ENCODE results near the gene GPC5.
"Not testable (repeated sequence)": the region's sequence is repeated elsewhere in the genome, so short reads cannot be mapped to it uniquely, and the experiment has no call there.

The GPC5 gene

GRCh38 chr13:92676246-92676645 lies 1277.8 kb downstream of the GPC5 start:
- Mint-ChIP-seq H3K36me3 (ENCODE audit: low read depth) (no peaks in the 10 kb centered on the region), H3K27ac (no peak overlapping the region), H3K4me1 (ENCODE audit: low read depth) (no peaks in the 10 kb centered on the region), H3K27me3 (ENCODE audit: low read depth) (no peaks in the 10 kb centered on the region), H3K4me3 (no peak overlapping the region), H3K9me3 (peaks cover 9% of the 10 kb centered on the region)

- Mint-ChIP-seq H3K4me3 (no peak overlapping the region), H3K36me3 (ENCODE audit: low read depth) (no peaks in the 10 kb centered on the region), H3K4me1 (ENCODE audit: low read depth) (no peaks in the 10 kb centered on the region), H3K27me3 (ENCODE audit: low read depth) (no peaks in the 10 kb centered on the region), H3K9me3 (peaks cover 7% of the 10 kb centered on the region), H3K27ac (no peak overlapping the region)
Measured at GRCh38 chr13:92677571-92677970, 1279.2 kb downstream of the GPC5 start.

- H3K27me3 Mint-ChIP-seq (ENCODE audit: low read depth), result no peaks in the 10 kb centered on the region
- no peaks in the 10 kb centered on the region for H3K36me3 Mint-ChIP-seq (ENCODE audit: low read depth)
- no peaks in the 10 kb centered on the region for H3K4me1 Mint-ChIP-seq (ENCODE audit: low read depth)
- no peak overlapping the region for H3K27ac Mint-ChIP-seq
- H3K4me3 Mint-ChIP-seq, result no peak overlapping the region
- H3K9me3 Mint-ChIP-seq, result peaks cover 6% of the 10 kb centered on the region
Measured at GRCh38 chr13:92679602-92680001, 1281.2 kb downstream of the GPC5 start.

GRCh38 chr13:92681239-92681638 lies 1282.8 kb downstream of the GPC5 start:
- H3K36me3 Mint-ChIP-seq (ENCODE audit: low read depth), result no peaks in the 10 kb centered on the region
- no peaks in the 10 kb centered on the region for H3K27me3 Mint-ChIP-seq (ENCODE audit: low read depth)
- H3K27ac Mint-ChIP-seq, result no peak overlapping the region
- H3K4me3 Mint-ChIP-seq, result no peak overlapping the region
- H3K9me3 Mint-ChIP-seq, result peaks cover 9% of the 10 kb centered on the region
- H3K4me1 Mint-ChIP-seq (ENCODE audit: low read depth), result no peaks in the 10 kb centered on the region

GRCh38 chr13:92682832-92683517 lies 1284.6 kb downstream of the GPC5 start:
- Mint-ChIP-seq H3K27ac (no peak overlapping the region), H3K4me3 (no peak overlapping the region), H3K27me3 (ENCODE audit: low read depth) (no peaks in the 10 kb centered on the region), H3K4me1 (ENCODE audit: low read depth) (no peaks in the 10 kb centered on the region), H3K36me3 (ENCODE audit: low read depth) (no peaks in the 10 kb centered on the region), H3K9me3 (peaks cover 9% of the 10 kb centered on the region)

- Mint-ChIP-seq H3K4me3 (no peak overlapping the region), H3K9me3 (peaks cover 21% of the 10 kb centered on the region), H3K4me1 (ENCODE audit: low read depth) (no peaks in the 10 kb centered on the region), H3K27me3 (ENCODE audit: low read depth) (no peaks in the 10 kb centered on the region), H3K36me3 (ENCODE audit: low read depth) (no peaks in the 10 kb centered on the region), H3K27ac (no peak overlapping the region)
Measured at GRCh38 chr13:92694047-92694446, 1295.6 kb downstream of the GPC5 start.

GRCh38 chr13:92695827-92696226 lies 1297.4 kb downstream of the GPC5 start:
- not testable (repeated sequence) for H3K27me3 Mint-ChIP-seq (ENCODE audit: low read depth); H3K4me1 Mint-ChIP-seq (ENCODE audit: low read depth); H3K27ac Mint-ChIP-seq; H3K36me3 Mint-ChIP-seq (ENCODE audit: low read depth); H3K4me3 Mint-ChIP-seq
- peaks cover 28% of the 10 kb centered on the region for H3K9me3 Mint-ChIP-seq

GRCh38 chr13:92716749-92717148 lies 1318.3 kb downstream of the GPC5 start:
- Mint-ChIP-seq H3K9me3 (peaks cover 6% of the 10 kb centered on the region), H3K4me1 (ENCODE audit: low read depth) (no peaks in the 10 kb centered on the region), H3K4me3 (no peak overlapping the region), H3K27me3 (ENCODE audit: low read depth) (no peaks in the 10 kb centered on the region), H3K36me3 (ENCODE audit: low read depth) (no peaks in the 10 kb centered on the region), H3K27ac (no peak overlapping the region)

GRCh38 chr13:92717857-92718256 lies 1319.4 kb downstream of the GPC5 start:
- Mint-ChIP-seq H3K4me1 (ENCODE audit: low read depth) (no peaks in the 10 kb centered on the region), H3K36me3 (ENCODE audit: low read depth) (no peaks in the 10 kb centered on the region), H3K9me3 (peaks cover 2% of the 10 kb centered on the region), H3K27ac (no peak overlapping the region), H3K27me3 (ENCODE audit: low read depth) (no peaks in the 10 kb centered on the region), H3K4me3 (no peak overlapping the region)

GRCh38 chr13:92719868-92720267 lies 1321.4 kb downstream of the GPC5 start:
- Mint-ChIP-seq H3K4me3 (no peak overlapping the region), H3K4me1 (ENCODE audit: low read depth) (no peaks in the 10 kb centered on the region), H3K27ac (no peak overlapping the region), H3K27me3 (ENCODE audit: low read depth) (no peaks in the 10 kb centered on the region), H3K9me3 (no peaks in the 10 kb centered on the region), H3K36me3 (ENCODE audit: low read depth) (no peaks in the 10 kb centered on the region)

GRCh38 chr13:92721620-92722019 lies 1323.2 kb downstream of the GPC5 start:
- no peaks in the 10 kb centered on the region for H3K27me3 Mint-ChIP-seq (ENCODE audit: low read depth)
- H3K4me1 Mint-ChIP-seq (ENCODE audit: low read depth), result no peaks in the 10 kb centered on the region
- no peak overlapping the region for H3K27ac Mint-ChIP-seq
- H3K4me3 Mint-ChIP-seq, result no peak overlapping the region
- no peaks in the 10 kb centered on the region for H3K9me3 Mint-ChIP-seq
- no peaks in the 10 kb centered on the region for H3K36me3 Mint-ChIP-seq (ENCODE audit: low read depth)

GRCh38 chr13:92727118-92727517 lies 1328.7 kb downstream of the GPC5 start:
- Mint-ChIP-seq H3K4me1 (ENCODE audit: low read depth) (no peaks in the 10 kb centered on the region), H3K27ac (no peak overlapping the region), H3K36me3 (ENCODE audit: low read depth) (no peaks in the 10 kb centered on the region), H3K9me3 (no peaks in the 10 kb centered on the region), H3K4me3 (no peak overlapping the region), H3K27me3 (ENCODE audit: low read depth) (no peaks in the 10 kb centered on the region)

- Mint-ChIP-seq H3K27me3 (ENCODE audit: low read depth) (no peaks in the 10 kb centered on the region), H3K4me3 (no peak overlapping the region), H3K36me3 (ENCODE audit: low read depth) (no peaks in the 10 kb centered on the region), H3K4me1 (ENCODE audit: low read depth) (no peaks in the 10 kb centered on the region), H3K9me3 (no peaks in the 10 kb centered on the region), H3K27ac (no peak overlapping the region)
Measured at GRCh38 chr13:92734068-92734467, 1335.6 kb downstream of the GPC5 start.

- H3K36me3 Mint-ChIP-seq (ENCODE audit: low read depth), result no peaks in the 10 kb centered on the region
- H3K27me3 Mint-ChIP-seq (ENCODE audit: low read depth), result no peaks in the 10 kb centered on the region
- H3K4me3 Mint-ChIP-seq, result no peak overlapping the region
- H3K4me1 Mint-ChIP-seq (ENCODE audit: low read depth), result no peaks in the 10 kb centered on the region
- no peak overlapping the region for H3K27ac Mint-ChIP-seq
- H3K9me3 Mint-ChIP-seq, result no peaks in the 10 kb centered on the region
Measured at GRCh38 chr13:92734545-92734944, 1336.1 kb downstream of the GPC5 start.

GRCh38 chr13:92735909-92736308 lies 1337.5 kb downstream of the GPC5 start:
- no peaks in the 10 kb centered on the region for H3K27me3 Mint-ChIP-seq (ENCODE audit: low read depth)
- H3K27ac Mint-ChIP-seq, result no peak overlapping the region
- no peaks in the 10 kb centered on the region for H3K36me3 Mint-ChIP-seq (ENCODE audit: low read depth)
- no peaks in the 10 kb centered on the region for H3K4me1 Mint-ChIP-seq (ENCODE audit: low read depth)
- peaks cover under 1% of the 10 kb centered on the region for H3K9me3 Mint-ChIP-seq
- H3K4me3 Mint-ChIP-seq, result no peak overlapping the region

- Mint-ChIP-seq H3K27me3 (ENCODE audit: low read depth) (no peaks in the 10 kb centered on the region), H3K9me3 (peaks cover 3% of the 10 kb centered on the region), H3K4me3 (no peak overlapping the region), H3K27ac (no peak overlapping the region), H3K4me1 (ENCODE audit: low read depth) (no peaks in the 10 kb centered on the region), H3K36me3 (ENCODE audit: low read depth) (no peaks in the 10 kb centered on the region)
Measured at GRCh38 chr13:92739306-92739818, 1340.9 kb downstream of the GPC5 start.
